ENCODE results near the gene MST1R.

MST1R gene

DNA sequence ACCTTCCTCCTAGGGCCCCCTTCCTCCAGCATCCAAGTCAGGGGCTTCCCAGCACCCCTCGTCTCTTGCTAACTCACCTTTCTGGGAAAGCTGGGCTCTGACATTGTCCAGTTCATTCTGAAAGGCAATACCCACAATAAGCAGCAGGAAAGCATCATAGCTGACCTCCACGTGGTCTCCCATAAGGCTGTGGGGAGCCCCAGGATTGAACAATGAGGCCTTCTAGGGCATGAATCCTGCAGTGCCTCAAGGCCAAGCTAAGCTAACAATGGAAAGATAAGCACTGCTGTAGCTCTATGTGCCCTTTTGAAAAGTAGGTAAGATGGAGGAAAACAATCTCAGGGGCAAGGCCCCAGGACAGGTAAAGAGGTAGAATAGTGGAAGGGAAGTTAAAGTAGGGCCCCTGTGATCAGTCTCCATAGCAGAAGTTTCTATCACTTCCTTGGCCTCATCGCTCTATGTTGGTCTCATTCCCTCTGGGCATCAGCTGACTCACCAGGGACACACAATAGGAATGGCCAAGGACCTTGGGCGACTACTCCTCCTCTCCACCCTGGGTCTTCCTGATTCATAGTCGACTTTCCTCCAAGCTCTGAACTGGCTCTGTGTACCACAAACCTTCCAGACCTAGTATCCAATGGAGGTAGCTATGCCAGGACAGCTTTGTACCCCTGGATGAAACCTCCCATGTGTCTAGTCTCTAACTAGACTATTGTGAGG lies 59.0 kb downstream of the MST1R start:
- TF ChIP-seq ZFX (IDR thresholded peaks at IDR 0.05): no peak
- TF ChIP-seq, protein P1, sequence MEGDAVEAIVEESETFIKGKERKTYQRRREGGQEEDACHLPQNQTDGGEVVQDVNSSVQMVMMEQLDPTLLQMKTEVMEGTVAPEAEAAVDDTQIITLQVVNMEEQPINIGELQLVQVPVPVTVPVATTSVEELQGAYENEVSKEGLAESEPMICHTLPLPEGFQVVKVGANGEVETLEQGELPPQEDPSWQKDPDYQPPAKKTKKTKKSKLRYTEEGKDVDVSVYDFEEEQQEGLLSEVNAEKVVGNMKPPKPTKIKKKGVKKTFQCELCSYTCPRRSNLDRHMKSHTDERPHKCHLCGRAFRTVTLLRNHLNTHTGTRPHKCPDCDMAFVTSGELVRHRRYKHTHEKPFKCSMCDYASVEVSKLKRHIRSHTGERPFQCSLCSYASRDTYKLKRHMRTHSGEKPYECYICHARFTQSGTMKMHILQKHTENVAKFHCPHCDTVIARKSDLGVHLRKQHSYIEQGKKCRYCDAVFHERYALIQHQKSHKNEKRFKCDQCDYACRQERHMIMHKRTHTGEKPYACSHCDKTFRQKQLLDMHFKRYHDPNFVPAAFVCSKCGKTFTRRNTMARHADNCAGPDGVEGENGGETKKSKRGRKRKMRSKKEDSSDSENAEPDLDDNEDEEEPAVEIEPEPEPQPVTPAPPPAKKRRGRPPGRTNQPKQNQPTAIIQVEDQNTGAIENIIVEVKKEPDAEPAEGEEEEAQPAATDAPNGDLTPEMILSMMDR (conservative IDR thresholded peaks at IDR 0.05): no peak
- H3K27ac ChIP-seq: no peak overlapping the region

DNA sequence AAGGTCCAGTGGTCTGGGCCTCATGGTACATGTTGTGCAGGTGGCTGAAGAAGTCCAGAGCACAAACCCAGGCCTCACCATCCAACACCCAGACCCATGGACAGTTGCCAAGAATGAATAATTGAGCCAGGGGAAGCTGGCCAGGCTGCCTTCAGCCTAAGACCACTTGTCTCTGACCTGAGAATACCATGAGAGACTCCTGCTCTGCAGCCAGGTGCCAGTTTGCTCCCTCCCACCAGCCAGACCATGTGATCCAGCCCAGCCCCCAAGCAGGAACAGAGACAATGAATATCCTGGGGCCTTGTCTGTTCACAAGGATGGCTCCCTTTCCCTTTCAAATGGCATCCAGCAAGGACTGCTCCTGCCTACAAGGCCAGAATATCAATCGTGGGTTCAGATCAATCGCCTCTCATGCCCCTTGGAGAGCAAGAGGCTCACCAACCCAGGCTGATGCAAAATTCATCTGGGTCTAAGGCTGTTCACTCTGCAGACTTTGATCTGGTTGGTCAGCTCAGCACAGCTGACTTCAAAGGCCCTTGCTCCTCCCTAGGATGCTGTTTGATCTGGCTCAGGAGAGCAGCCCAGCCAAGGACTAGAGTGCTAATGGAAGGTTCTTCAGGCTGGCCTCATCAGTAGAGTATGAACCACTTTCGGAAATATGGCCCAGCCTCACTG lies 60.7 kb downstream of the MST1R start:
- TF ChIP-seq, protein P1 (conservative IDR thresholded peaks at IDR 0.05): no peak
- no peak for TF ChIP-seq ZFX (IDR thresholded peaks at IDR 0.05)
- H3K27ac ChIP-seq: no peak overlapping the region

DNA sequence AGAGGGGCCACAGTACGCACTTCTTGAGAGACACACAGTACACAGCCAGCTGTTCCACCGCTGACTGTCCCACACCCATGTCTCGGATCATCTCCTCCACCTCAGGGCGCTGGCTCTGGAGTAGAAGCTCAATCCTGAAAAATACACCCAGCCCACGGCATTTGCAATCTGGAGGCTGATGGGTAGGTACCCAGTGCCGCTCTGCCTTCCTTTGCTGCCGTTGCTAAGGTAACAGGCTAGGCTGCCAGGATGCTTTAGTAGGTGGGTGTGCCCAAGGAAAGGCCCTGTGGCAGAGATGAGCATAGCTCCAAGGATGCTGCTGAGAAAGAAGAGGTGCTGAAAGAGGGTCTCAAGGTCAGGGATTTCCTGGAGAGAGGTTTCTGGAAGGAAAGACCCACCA lies 61.9 kb downstream of the MST1R start:
- no peak overlapping the region for H3K27ac ChIP-seq
- TF ChIP-seq, protein P1 (conservative IDR thresholded peaks at IDR 0.05): no peak
- TF ChIP-seq ZFX (IDR thresholded peaks at IDR 0.05): no peak

DNA sequence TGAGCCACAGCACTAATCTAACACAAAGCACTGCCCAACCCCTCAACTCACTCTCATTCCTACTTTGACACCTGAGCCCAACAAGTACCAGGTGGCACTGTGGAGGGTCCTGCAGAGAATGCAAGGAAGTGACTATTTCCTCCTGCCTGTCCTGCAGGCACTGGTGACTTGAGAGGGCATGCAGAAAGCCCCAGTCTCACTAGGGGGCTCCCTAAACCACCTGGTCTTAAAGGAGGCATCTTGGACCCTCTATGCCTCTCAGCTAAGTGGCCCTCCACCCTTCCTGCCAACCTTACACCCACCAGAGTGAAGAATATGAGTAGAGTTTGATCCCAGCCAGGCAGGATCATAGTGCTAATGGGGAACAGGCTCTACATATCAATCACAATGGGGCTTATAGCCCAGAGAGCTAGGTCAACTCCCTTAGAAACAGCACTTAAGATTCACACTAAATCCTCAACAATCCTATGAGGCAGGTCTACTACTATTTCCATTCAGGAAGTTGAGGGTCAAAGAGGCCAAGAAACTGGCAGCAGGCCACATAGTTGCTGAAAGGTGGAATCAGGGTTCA lies 62.5 kb downstream of the MST1R start:
- H3K27ac ChIP-seq: no peak overlapping the region
- TF ChIP-seq, protein P1 (conservative IDR thresholded peaks at IDR 0.05): no peak; the same call in 1 of the 2 replicates
- TF ChIP-seq ZFX (IDR thresholded peaks at IDR 0.05): no peak

DNA sequence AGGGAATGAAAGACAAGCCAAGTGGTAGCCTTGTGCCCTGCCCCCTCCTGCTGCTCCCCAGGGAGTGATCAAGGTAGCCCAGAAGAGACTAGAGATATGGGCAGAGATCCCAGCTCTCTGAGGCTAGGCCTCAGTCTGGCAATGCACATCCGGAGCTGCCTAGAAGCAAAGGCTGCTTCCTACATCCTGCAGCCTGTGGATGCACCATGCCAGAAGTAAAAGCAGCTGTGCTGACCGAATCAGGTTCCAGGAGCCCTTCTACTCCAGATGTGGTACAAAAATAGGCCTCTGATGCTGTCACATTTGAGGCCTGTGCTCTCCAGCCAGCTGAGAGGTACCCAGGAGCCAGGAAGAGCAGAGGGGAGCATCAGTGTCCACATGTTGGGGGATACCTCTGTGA lies 63.3 kb downstream of the MST1R start:
- no peak overlapping the region for H3K27ac ChIP-seq
- TF ChIP-seq ZFX (IDR thresholded peaks at IDR 0.05): no peak
- TF ChIP-seq, protein P1 (conservative IDR thresholded peaks at IDR 0.05): no peak

DNA sequence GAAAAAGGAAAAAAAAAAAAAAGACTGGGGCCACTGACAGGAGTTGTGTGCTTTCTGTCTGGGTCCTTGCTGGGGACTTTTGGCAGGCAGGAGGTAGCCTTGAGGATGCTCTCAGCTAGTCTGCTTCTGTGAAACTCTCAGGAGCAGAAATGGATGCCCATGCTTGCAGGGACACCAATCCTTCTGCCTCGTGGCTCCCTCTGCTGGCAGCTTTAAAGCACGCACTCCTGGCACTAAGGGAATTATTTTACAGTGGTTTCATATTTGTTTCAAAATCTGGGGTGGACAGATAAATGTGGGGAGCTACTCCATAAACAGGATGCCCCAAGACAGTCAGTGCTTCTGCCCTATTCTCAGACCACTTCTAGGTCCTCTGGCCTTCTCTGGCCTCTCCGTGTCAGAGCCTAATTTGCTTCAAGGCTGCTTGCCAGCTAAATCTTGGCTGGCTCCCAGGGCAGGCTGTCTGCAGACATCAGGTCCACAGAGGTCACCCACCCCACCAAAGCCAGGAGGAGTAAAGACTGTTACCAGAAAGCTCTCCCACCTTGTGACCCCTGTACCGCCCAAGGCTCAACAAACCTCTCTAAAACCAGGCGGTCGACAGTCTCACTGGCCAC lies 64.4 kb downstream of the MST1R start:
- TF ChIP-seq, protein P1 (conservative IDR thresholded peaks at IDR 0.05): peak; percentile 93
- TF ChIP-seq ZFX (IDR thresholded peaks at IDR 0.05): no peak
- no peak overlapping the region for H3K27ac ChIP-seq

Data from C4-2B (cell line).